OCI-M2 (cell line): ENCODE measurements around the gene CAMK1D.

Experiments used
- DNase-seq: peaks from one replicate; lab custom pipeline; 2025; ENCODE audit not compliant: unreplicated experiment; lab: John Stamatoyannopoulos, UW

CAMK1D gene

GRCh38 chr10:12617191-12618175 is 268.1 kb downstream of the CAMK1D start:
- DNase-seq, result no peak

- DNase-seq, result no peak
Measured at GRCh38 chr10:12622016-12622415, 272.7 kb downstream of the CAMK1D start.

GRCh38 chr10:12622691-12623090 is 273.3 kb downstream of the CAMK1D start:
- no peak for DNase-seq

- no peak for DNase-seq
Measured at GRCh38 chr10:12625393-12626023, 276.2 kb downstream of the CAMK1D start.

GRCh38 chr10:12628153-12628552 is 278.8 kb downstream of the CAMK1D start:
- no peak for DNase-seq

- DNase-seq, result no peak
Measured at GRCh38 chr10:12628964-12629766, 279.8 kb downstream of the CAMK1D start.

GRCh38 chr10:12629767-12630165 is 280.4 kb downstream of the CAMK1D start:
- DNase-seq, result no peak

GRCh38 chr10:12631216-12631615 is 281.9 kb downstream of the CAMK1D start:
- DNase-seq, result no peak

GRCh38 chr10:12631787-12632562 is 282.6 kb downstream of the CAMK1D start:
- no peak for DNase-seq

GRCh38 chr10:12633776-12634620 is 284.7 kb downstream of the CAMK1D start:
- DNase-seq, result no peak

- no peak for DNase-seq
Measured at GRCh38 chr10:12634621-12634931, 285.2 kb downstream of the CAMK1D start.

- no peak for DNase-seq
Measured at GRCh38 chr10:12635127-12635541, 285.8 kb downstream of the CAMK1D start.

GRCh38 chr10:12636571-12636970 is 287.2 kb downstream of the CAMK1D start:
- DNase-seq, result no peak

- no peak for DNase-seq
Measured at GRCh38 chr10:12637649-12638048, 288.3 kb downstream of the CAMK1D start.

GRCh38 chr10:12638103-12638502 is 288.8 kb downstream of the CAMK1D start:
- no peak for DNase-seq

- no peak for DNase-seq
Measured at GRCh38 chr10:12638781-12639180, 289.4 kb downstream of the CAMK1D start.

- no peak for DNase-seq
Measured at GRCh38 chr10:12639996-12640944, 290.9 kb downstream of the CAMK1D start.

GRCh38 chr10:12642036-12642435 is 292.7 kb downstream of the CAMK1D start:
- DNase-seq, result no peak

- no peak for DNase-seq
Measured at GRCh38 chr10:12643279-12643678, 293.9 kb downstream of the CAMK1D start.
